HG02970 (cell line): ENCODE results near the gene ZCCHC9.
"Not testable (repeated sequence)": the region's sequence is repeated elsewhere in the genome, so short reads cannot be mapped to it uniquely, and the experiment has no call there.

Experiments used
- ATAC-seq: cut with Tn5 transposase; IDR thresholded peaks from one replicate; pipeline ENCODE4 v1.9.1; 2021; ENCODE audit warnings: mild to moderate bottlenecking, moderate library complexity, moderate number of reproducible peaks; ENCODE audit not compliant: unreplicated experiment, low FRiP score

The ZCCHC9 gene

DNA sequence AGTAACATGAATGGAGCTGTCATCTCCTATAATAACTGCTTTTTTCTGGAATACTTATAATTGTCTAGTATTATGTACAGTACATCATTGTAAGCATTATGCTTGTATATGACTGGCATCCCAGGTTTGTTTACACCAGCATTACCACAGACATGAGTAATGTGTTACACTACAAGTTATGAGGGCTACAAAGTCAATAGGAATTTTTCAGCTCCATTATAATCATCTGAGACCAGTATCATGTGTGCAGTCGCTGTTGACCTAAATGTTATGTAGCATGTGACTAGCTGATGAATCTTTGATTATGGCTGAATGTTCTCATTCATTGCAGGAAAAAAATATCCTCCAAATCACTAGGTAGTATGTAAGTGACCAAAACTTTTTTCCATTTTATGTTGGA lies 2.2 kb downstream of the ZCCHC9 start:
- ATAC-seq: no peak

GRCh38 chr5:81305785-81306184 lies 4.4 kb downstream of the ZCCHC9 start:
- no peak for ATAC-seq

GRCh38 chr5:81308836-81309235 lies 7.4 kb downstream of the ZCCHC9 start:
- no peak for ATAC-seq

- no peak for ATAC-seq
Observed at GRCh38 chr5:81310402-81311063, 9.1 kb downstream of the ZCCHC9 start.

- no peak for ATAC-seq
Observed at GRCh38 chr5:81313278-81313677, 11.9 kb downstream of the ZCCHC9 start.

GRCh38 chr5:81313686-81314085 lies 12.3 kb downstream of the ZCCHC9 start:
- no peak for ATAC-seq

- no peak for ATAC-seq
Observed at GRCh38 chr5:81314581-81314980, 13.2 kb downstream of the ZCCHC9 start.

GRCh38 chr5:81315336-81315735 lies 13.9 kb downstream of the ZCCHC9 start:
- no peak for ATAC-seq

GRCh38 chr5:81315830-81316229 lies 14.4 kb downstream of the ZCCHC9 start:
- ATAC-seq: no peak

- no peak for ATAC-seq
Observed at GRCh38 chr5:81316571-81316970, 15.2 kb downstream of the ZCCHC9 start.

DNA sequence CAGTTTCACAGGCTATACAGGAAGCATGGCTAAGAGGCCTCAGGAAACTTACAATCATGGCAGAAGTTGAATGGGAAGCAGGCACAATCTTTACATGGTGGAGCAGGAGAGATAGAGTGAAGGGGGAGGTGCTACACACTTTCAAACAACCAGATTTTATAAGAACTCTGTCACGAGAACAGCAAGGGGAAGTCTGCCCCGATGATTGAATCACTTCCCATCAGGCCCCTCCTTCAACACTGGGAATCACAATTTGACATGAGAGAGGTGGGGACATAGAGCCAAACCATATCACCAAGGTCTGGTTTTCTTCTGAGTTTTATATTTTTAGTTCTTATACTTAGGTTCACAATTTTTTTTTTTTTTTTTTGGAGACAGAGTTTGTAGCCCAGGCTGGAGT lies 16.1 kb downstream of the ZCCHC9 start:
- ATAC-seq: no peak

DNA sequence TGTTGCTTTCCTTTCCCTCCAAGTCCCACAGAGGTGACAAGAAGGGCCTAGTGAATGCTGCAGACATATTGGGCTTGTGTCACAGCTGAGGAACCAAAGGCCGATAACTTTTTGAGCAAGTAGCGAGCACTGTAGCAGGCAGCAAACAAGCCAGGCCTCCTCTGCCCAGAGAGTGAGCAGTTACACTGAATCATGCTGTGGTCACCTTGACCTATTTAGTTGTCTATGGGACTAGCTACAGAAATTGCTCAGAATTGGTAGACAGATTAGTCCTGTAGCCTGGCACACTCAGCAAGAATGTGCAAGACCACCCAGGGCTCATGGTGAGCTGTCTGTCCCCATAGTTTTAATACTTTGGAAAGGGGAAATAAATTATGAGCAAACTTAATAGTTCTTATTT lies 25.2 kb downstream of the ZCCHC9 start:
- ATAC-seq: no peak

DNA sequence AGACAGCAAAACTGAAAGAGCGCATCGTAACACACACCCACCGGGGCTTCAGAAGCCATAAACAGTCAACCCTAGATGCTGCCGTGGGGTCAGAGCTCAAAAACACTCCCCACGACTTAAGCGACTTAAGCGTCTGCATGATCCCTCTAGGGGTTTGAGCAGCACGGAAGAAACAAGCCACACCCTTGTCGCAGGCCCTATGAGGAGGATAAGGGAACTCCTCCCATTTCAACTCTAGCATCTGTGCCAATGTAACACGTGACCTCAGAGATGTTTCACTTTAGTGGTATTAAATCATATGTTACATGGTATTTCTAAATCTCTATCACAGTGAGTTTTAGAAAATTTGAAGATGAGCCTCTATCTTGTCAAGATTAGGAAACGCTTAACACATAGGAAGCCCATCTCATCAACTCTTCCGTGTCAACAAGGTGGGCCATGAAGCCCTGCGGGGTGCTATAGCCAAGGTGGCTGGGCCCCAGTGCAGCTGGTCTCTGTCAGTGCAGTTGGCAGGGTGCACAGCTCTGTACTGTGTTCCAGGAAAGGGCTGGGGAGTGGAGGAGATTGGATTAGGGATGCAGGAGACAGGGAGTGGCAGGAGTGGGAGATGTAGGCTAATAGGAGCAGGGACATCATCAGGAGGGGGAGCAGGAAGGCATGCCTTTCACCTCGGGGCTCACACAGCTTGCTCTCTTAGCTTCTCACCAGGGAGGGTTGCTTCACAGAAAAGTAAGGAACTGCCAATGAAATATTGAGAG lies 33.1 kb downstream of the ZCCHC9 start:
- ATAC-seq: no peak

- ATAC-seq: no peak
Observed at GRCh38 chr5:81335946-81336345, 34.6 kb downstream of the ZCCHC9 start.

- no peak for ATAC-seq
Observed at GRCh38 chr5:81336556-81336955, 35.2 kb downstream of the ZCCHC9 start.

DNA sequence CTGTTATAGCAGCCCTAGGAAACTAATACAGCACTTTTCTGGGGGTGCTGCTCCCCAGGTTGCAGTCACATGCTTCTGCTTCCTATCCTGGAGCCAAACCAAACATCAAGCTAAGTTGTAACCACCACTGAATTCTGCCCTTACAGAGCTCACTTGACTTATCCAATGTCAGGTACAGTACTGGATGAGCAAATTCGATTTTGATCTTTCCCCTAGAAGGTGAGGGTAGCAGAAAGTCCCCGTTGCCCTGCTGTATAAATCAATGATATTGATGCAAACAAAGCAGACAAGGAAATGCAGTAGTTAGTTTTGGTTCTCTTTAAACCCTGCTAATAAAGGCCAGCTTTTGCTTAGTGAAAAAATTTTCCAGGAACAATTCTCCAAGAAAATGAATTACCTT lies 36.4 kb downstream of the ZCCHC9 start:
- ATAC-seq: no peak

DNA sequence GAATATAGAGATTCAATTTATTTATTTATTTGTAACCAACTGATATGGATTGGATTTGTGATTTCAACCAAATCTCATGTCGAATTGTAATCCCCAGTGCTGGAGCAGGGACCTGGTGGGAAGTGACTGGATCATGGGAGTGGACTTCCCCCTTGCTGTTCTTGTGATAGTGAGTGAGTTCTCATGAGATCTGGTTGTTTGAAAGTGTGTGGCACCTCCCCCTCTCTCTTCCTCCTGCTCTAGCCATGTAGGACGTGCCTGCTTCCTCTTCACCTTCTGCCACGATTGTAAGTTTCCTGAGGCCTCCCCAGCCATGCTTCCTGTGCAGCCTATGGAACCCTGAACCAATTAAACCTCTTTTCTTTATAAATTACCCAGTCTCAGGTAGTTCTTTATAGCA lies 36.8 kb downstream of the ZCCHC9 start:
- ATAC-seq: not testable (repeated sequence)

DNA sequence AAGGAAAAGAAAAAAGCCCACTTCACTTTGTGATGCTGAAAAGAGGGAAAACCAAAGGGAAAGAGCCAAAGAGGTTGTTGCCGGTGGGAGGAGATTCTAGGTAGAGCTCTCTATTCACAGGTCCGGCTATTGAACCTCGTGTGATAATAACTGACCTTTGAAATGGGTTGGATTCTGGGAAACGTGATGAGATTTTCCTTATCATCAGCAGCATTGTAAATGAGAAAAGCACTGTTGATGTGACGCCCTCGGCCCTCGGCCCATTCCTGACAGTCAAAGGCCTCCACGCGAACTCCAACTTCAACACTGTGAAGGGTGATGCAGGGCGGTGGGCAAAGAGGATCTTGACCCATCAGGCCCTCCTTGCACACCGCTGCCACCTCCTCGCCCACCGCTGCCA lies 43.3 kb downstream of the ZCCHC9 start:
- ATAC-seq: no peak

- ATAC-seq: no peak
Observed at GRCh38 chr5:81345411-81346003, 44.1 kb downstream of the ZCCHC9 start.

GRCh38 chr5:81349161-81349560 lies 47.8 kb downstream of the ZCCHC9 start:
- ATAC-seq: no peak

DNA sequence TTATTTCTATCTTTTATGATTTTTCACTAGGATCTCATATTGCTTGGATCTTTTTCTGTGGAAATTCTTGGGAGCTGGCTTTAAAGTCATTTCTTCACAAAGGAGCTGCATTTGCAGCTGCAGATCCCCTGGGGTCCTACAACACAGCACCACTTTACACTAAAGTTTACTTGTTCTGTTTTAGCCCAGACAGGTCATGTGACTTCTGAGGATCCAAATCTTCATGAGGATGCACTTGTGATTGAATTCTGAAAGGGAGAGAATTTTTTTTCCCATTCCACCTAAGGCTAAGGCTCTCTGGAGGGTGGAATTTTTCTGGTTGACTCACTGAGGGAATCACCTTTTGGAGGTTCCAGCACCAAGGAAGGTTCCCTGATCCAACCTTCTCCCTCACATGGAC lies 49.1 kb downstream of the ZCCHC9 start:
- ATAC-seq: no peak

DNA sequence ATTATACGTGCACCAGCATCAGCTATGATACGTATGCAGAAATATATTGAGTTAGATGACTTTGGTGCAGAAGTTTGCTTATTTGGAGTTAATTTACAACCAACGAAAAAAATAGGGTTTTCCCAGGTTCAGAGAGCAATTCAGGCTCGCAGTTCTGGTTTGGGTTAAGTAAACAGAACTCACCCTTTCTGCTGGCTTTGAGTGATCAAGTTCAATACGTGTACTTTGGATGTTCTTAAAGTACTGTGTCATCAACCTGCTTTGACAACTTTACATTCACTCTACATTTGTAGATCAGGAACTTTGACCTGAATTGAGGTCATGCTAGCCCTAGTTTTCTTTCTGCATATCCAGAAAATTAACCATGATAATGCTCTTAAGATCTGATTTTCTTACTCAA lies 51.8 kb downstream of the ZCCHC9 start:
- no peak for ATAC-seq
